K562 (cell line): ENCODE measurements around the gene ELOVL4. TPM values are rescaled to one million over a fixed set of nuclear protein-coding genes. Genes with fewer than 3 reads are reported as not detected.

Source experiments
- ATAC-seq: fragments of 200-7000 bp; cut with Tn5 transposase; 3 replicates; pipeline ENCODE4 v1.9.1; 2020; ENCODE audit warnings: moderate library complexity
- BruUV-seq: library from RNA; stranded (reverse); fragments of 400-500 nt; replicated peaks from 2 replicates; lab custom pipeline; 2021; lab: Mats Ljungman, UMichigan
- CTCF ChIA-PET: fragments of 300-600 bp; formaldehyde crosslinking; extraction: SDS; loops from one replicate; lab custom pipeline; 2021; ENCODE audit warnings: low intra/inter-chr PET ratio; lab: Yijun Ruan, JAX
- POLR2A ChIA-PET: fragments of 300-600, 350-650 bp; sonication (Branson Sonifier 250); formaldehyde crosslinking; extraction: SDS; loops from one replicate; lab custom pipeline; 2021; ENCODE audit warnings: antibody characterized with exemption, inconsistent platforms; lab: Yijun Ruan, JAX
- DNase-seq, 4 experiments: peaks; one replicate each; pipeline versions ENCODE4 v3.0.0 to v3.0.0-alpha.2; 2011 to 2018; ENCODE audit warnings: low spot score in 3 of 4, mixed read lengths in 3 of 4; ENCODE audit errors: extremely low read depth in 1 of 4
- FAIRE-seq: peaks from 2 replicates; lab custom pipeline; 2011; peaks lifted over from hg19 to GRCh38; lab: Jason Lieb, UNC
- H2AFZ ChIP-seq: 2 replicates; pipeline ENCODE4 v1.6.0; 2011; ENCODE audit warnings: low read depth, low read length, control low read depth, inconsistent platforms
- H3K27ac ChIP-seq: fragments of 200-600 bp; 3 replicates; pipeline ENCODE4 v1.8.0; 2011; ENCODE audit warnings: low read depth, mild to moderate bottlenecking, control low read depth, inconsistent platforms, low read length, moderate library complexity, mixed read lengths; ENCODE audit errors: extremely low read depth
- H3K27me3 ChIP-seq, 2 experiments: fragments of 300-600 bp in 1 of 2; 2 replicates in 1 of 2; 3 replicates in 1 of 2; pipeline versions ENCODE4 v1.6.0 to v1.8.0; 2011; ENCODE audit warnings: inconsistent platforms in 2 of 2, low read length in 2 of 2, mild to moderate bottlenecking in 1 of 2, mixed read lengths in 1 of 2, moderate library complexity in 1 of 2; ENCODE audit not compliant: control insufficient read depth in 2 of 2, insufficient read depth in 2 of 2
- H3K36me3 ChIP-seq: fragments of 300-600 bp; 3 replicates; pipeline ENCODE4 v1.8.0; 2011; ENCODE audit warnings: mild to moderate bottlenecking, low read length, inconsistent platforms; ENCODE audit not compliant: control insufficient read depth, insufficient read depth
- H3K4me1 ChIP-seq, 2 experiments: fragments of 200-600 bp in 1 of 2; replicated peaks in 1 of 2; 2 replicates in 1 of 2; 3 replicates in 1 of 2; pipeline versions ENCODE4 v1.5.1 to v1.8.0; 2011; ENCODE audit warnings: inconsistent platforms in 2 of 2, low read length in 2 of 2, mild to moderate bottlenecking in 1 of 2, mixed read lengths in 1 of 2, moderate library complexity in 1 of 2; ENCODE audit not compliant: control insufficient read depth in 2 of 2, insufficient read depth in 2 of 2
- H3K4me2 ChIP-seq: 2 replicates; pipeline ENCODE4 v1.6.1; 2011; ENCODE audit warnings: low read length, control low read depth, inconsistent platforms, mixed read lengths; ENCODE audit not compliant: insufficient read depth
- H3K4me3 ChIP-seq: fragments of 200-600 bp; sonication (generic), shearing (Covaris generic); 2 replicates; pipeline ENCODE4 v1.5.1; 2016; ENCODE audit warnings: control low read depth, inconsistent platforms
- H3K79me2 ChIP-seq: fragments of 200-600 bp; 3 replicates; pipeline ENCODE4 v1.8.0; 2011; ENCODE audit warnings: low read length, inconsistent platforms; ENCODE audit not compliant: control insufficient read depth, insufficient read depth
- H3K9ac ChIP-seq, 2 experiments: 2 replicates each; pipeline versions ENCODE4 v1.6.0 to v1.6.1; 2011; ENCODE audit warnings: low read depth in 2 of 2, low read length in 2 of 2, control low read depth in 1 of 2, inconsistent platforms in 1 of 2, mild to moderate bottlenecking in 1 of 2, mixed read lengths in 1 of 2; ENCODE audit not compliant: insufficient read depth in 1 of 2
- H3K9me1 ChIP-seq: one replicate; pipeline ENCODE4 v1.6.0; 2011; ENCODE audit warnings: inconsistent platforms, mild to moderate bottlenecking, low read length, moderate library complexity; ENCODE audit not compliant: control insufficient read depth, insufficient read depth
- H3K9me3 ChIP-seq: replicated peaks from 2 replicates; pipeline ENCODE4 v1.5.1; 2011; ENCODE audit warnings: low read depth, low read length, inconsistent platforms; ENCODE audit not compliant: control insufficient read depth, insufficient read depth
- H4K20me1 ChIP-seq: replicated peaks from 2 replicates; pipeline ENCODE4 v1.6.1; 2011; ENCODE audit warnings: low read length, inconsistent platforms, mixed read lengths; ENCODE audit not compliant: control insufficient read depth, insufficient read depth
- CEBPB ChIP-seq: fragments of 450-650 bp; IDR thresholded peaks from 2 replicates; pipeline ENCODE4 v1.6.1; 2016; ENCODE audit warnings: missing genetic modification characterization, missing compliant biosample characterization
- TAF9B ChIP-seq: fragments of 450-650 bp; IDR thresholded peaks from 2 replicates; pipeline ENCODE4 v1.6.1; 2018; ENCODE audit warnings: mild to moderate bottlenecking; ENCODE audit not compliant: partially characterized antibody
- ZNF583 ChIP-seq: fragments of 250-450 bp; sonication (Bioruptor Pico); IDR thresholded peaks from 2 replicates; pipeline ENCODE4 v1.4.0; 2020
- WGBS: fragments of 100-300 bp; shearing (Covaris generic); methylation state at CpG from one replicate; pipeline ENCODE4 v1.1.6; 2016; ENCODE audit warnings: low coverage, mixed read lengths; ENCODE audit not compliant: insufficient coverage; ENCODE audit errors: missing lambda C conversion rate; 5-methylcytosine and 5-hydroxymethylcytosine counted together
- in situ Hi-C: fragments of 300-500 bp; cut with MboI; formaldehyde crosslinking; loops from 4 replicates; pipeline ENCODE4 v1.15.0; 2018; ENCODE audit warnings: inconsistent platforms, mixed read lengths
- intact Hi-C: fragments of 100-400 bp; cut with micrococcal nuclease; formaldehyde crosslinking; loops from 2 replicates; pipeline ENCODE4 v1.14.2; 2022
- polyA plus RNA-seq, 8 experiments: library from polyadenylated mRNA; depleted of rRNA in 4 of 8; stranded (reverse) in 5 of 8; unstranded in 3 of 8; fragments of >200 nt; fragmentation: Nextera tagmentation in 2 of 8; fragmentation: Illumina TruSeq in 1 of 8; extraction: Ambion mirVana in 2 of 8; extraction: Trizol in 1 of 8; gene quantifications; 2 replicates each; pipeline versions ENCODE4 v1.2.1 to v1.2.3, GENCODE V29; 2011 to 2014; ENCODE audit warnings: inconsistent platforms in 1 of 8, missing spikeins in 1 of 8
- total RNA-seq, 7 experiments: library from RNA; depleted of rRNA in 6 of 7; stranded (reverse); fragments of >200 nt in 6 of 7; fragmentation: Illumina TruSeq in 2 of 7; extraction: Trizol in 2 of 7; gene quantifications; 2 replicates each; pipeline versions ENCODE4 v1.2.1 to v1.2.3, GENCODE V29; 2011 to 2021; ENCODE audit warnings: low replicate concordance in 1 of 7
- TF ChIP-seq, protein P1 (sequence below), 2 experiments: IDR thresholded peaks; 2 replicates each; pipeline ENCODE4 v1.6.1; 2012; ENCODE audit warnings: improper control_type of control experiment in 2 of 2, low read depth in 2 of 2, low read length in 2 of 2, borderline replicate concordance in 1 of 2

Gene ELOVL4
- total and polyA plus RNA-seq, 9 of the 15 experiments (the other 6 are each of a cell fraction or from before 2014, with no cell fraction given): not detected

DNA sequence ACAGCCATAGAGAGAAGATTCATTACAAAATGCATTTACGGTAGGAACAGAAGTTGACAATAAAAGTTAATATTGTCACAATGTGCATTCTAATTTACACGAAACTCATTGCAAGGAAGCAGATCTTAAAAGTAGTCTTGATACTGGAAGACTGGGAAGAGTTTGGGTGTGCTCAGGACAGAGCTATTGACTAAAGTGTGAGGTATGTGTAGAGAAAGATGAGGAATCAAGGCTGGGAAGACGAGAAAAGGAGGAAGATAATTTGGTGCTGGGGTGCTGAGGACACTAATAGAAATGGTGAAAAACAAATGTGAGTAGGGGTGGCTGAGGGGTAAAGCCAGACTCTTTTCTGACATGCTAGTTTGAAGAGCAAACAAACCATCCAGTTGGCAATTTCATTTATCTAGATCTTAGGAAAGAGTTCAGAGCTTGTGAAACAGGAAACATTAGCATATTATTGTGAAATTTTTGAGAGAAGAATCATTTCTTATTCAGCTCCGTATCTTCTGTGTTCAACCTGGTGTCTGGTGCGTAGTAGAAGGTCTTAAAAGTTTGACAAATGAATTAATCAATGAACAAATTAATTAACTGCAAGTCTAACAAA, 72.7 kb downstream of the ELOVL4 start:
- intact Hi-C loops: no loop called here
- no peak for TF ChIP-seq TAF9B
- TF ChIP-seq CEBPB (tag): peak; percentile 55
- TF ChIP-seq ZNF583 (CRISPR knock-in tag): no peak
- TF ChIP-seq, protein P1, sequence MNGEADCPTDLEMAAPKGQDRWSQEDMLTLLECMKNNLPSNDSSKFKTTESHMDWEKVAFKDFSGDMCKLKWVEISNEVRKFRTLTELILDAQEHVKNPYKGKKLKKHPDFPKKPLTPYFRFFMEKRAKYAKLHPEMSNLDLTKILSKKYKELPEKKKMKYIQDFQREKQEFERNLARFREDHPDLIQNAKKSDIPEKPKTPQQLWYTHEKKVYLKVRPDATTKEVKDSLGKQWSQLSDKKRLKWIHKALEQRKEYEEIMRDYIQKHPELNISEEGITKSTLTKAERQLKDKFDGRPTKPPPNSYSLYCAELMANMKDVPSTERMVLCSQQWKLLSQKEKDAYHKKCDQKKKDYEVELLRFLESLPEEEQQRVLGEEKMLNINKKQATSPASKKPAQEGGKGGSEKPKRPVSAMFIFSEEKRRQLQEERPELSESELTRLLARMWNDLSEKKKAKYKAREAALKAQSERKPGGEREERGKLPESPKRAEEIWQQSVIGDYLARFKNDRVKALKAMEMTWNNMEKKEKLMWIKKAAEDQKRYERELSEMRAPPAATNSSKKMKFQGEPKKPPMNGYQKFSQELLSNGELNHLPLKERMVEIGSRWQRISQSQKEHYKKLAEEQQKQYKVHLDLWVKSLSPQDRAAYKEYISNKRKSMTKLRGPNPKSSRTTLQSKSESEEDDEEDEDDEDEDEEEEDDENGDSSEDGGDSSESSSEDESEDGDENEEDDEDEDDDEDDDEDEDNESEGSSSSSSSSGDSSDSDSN (IDR thresholded peaks at IDR 0.05; ENCODE audit: borderline replicate concordance in 1 of 2, low read depth in 2 of 2, low read length in 2 of 2): no peak
- H4K20me1 ChIP-seq: no peaks in the 10 kb centered on the region
- H3K27me3 ChIP-seq: peaks cover 0 to 2% of the 10 kb centered on the region in 2 experiments; a peak in 1 of 5 replicates
- no peak overlapping the region for H3K4me3 ChIP-seq
- H3K4me2 ChIP-seq: no peak overlapping the region
- no peaks in the 10 kb centered on the region for H3K9me3 ChIP-seq
- no peak overlapping the region for H3K27ac ChIP-seq
- no peaks in the 10 kb centered on the region for H3K79me2 ChIP-seq
- no peak for DNase-seq
- BruUV-seq: no TSS peak
- ChIA-PET CTCF (no interaction called here), POLR2A (interaction anchor here (1.0 kb wide), 1 partner anchor 18 kb away, joined by 3 read pairs; no protein-coding TSS in a partner anchor)
- H3K9me1 ChIP-seq: no peaks in the 10 kb centered on the region
- H3K36me3 ChIP-seq: no peaks in the 10 kb centered on the region
- in situ Hi-C loops: no loop called here
- no peak for FAIRE-seq
- no peak overlapping the region for H2AFZ ChIP-seq
- peaks cover 2% of the 10 kb centered on the region in 2 experiments; a peak in 3 of 5 replicates for H3K4me1 ChIP-seq
- 2% methylated on average over 5 of the region's 5 CpGs for WGBS
- ATAC-seq: no peak
- H3K9ac ChIP-seq: no peak overlapping the region
